Measurements from ENCODE around the gene SNX27.
A peak's percentile ranks its signal among the peaks of the same experiment; 100 is the strongest.
"Not testable (repeated sequence)": the region's sequence is repeated elsewhere in the genome, so short reads cannot be mapped to it uniquely, and the experiment has no call there.

Gene SNX27

GRCh38 chr1:151641229-151641628 lies 29.4 kb downstream of the SNX27 start:
- Histone ChIP-seq H3K27me3 (no peaks in the 10 kb centered on the region), H3K4me1 (ENCODE audit: control insufficient read depth in 1 of 2, insufficient read depth in 1 of 2, low read depth in 1 of 2, low read length in 1 of 2) (peaks cover 0 to 10% of the 10 kb centered on the region in 2 experiments), H3K36me3 (peaks cover 18% of the 10 kb centered on the region), H3K27ac (peak overlapping the region; percentile 37), H3K9me3 (no peaks in the 10 kb centered on the region), H3K4me3 (ENCODE audit: low read depth in 1 of 2, low read length in 1 of 2) (no peak overlapping the region)
- TF ChIP-seq CTCF (IDR thresholded peaks at IDR 0.05) = no peak

GRCh38 chr1:151643085-151643484 lies 31.2 kb downstream of the SNX27 start:
- not testable (repeated sequence) for H3K9me3 ChIP-seq; H3K4me3 ChIP-seq (ENCODE audit: low read depth in 1 of 2, low read length in 1 of 2); H3K27me3 ChIP-seq; H3K4me1 ChIP-seq (ENCODE audit: control insufficient read depth in 1 of 2, insufficient read depth in 1 of 2, low read depth in 1 of 2, low read length in 1 of 2); H3K27ac ChIP-seq
- H3K36me3 ChIP-seq = peaks cover 20% of the 10 kb centered on the region

GRCh38 chr1:151644001-151644400 lies 32.2 kb downstream of the SNX27 start:
- Histone ChIP-seq H3K27ac (no peak overlapping the region), H3K9me3 (no peaks in the 10 kb centered on the region), H3K27me3 (no peaks in the 10 kb centered on the region), H3K4me1 (ENCODE audit: control insufficient read depth in 1 of 2, insufficient read depth in 1 of 2, low read depth in 1 of 2, low read length in 1 of 2) (peaks cover 0 to 3% of the 10 kb centered on the region in 2 experiments), H3K4me3 (ENCODE audit: low read depth in 1 of 2, low read length in 1 of 2) (no peak overlapping the region), H3K36me3 (peaks cover 23% of the 10 kb centered on the region)
- no peak for TF ChIP-seq CTCF (IDR thresholded peaks at IDR 0.05)

GRCh38 chr1:151653397-151653796 lies 41.5 kb downstream of the SNX27 start:
- no peak for TF ChIP-seq CTCF (IDR thresholded peaks at IDR 0.05)
- Histone ChIP-seq H3K27ac (peak overlapping the region; percentile 90), H3K36me3 (peaks cover 15% of the 10 kb centered on the region), H3K4me3 (ENCODE audit: low read depth in 1 of 2, low read length in 1 of 2) (peak overlapping the region in 1 of 2 experiments; percentile 47), H3K9me3 (no peaks in the 10 kb centered on the region), H3K4me1 (ENCODE audit: control insufficient read depth in 1 of 2, insufficient read depth in 1 of 2, low read depth in 1 of 2, low read length in 1 of 2) (peaks cover 42 to 43% of the 10 kb centered on the region in 2 experiments), H3K27me3 (no peaks in the 10 kb centered on the region)

- H3K27ac ChIP-seq = peak overlapping the region; percentile 90
- TF ChIP-seq CTCF (IDR thresholded peaks at IDR 0.05) = no peak
- no peaks in the 10 kb centered on the region for H3K9me3 ChIP-seq
Observed at GRCh38 chr1:151655371-151655770, 43.5 kb downstream of the SNX27 start.

GRCh38 chr1:151661751-151662150 lies 49.9 kb downstream of the SNX27 start:
- H3K27ac ChIP-seq = peak overlapping the region; percentile 93
- peak overlapping the region; percentile 46 to 51 for H3K4me3 ChIP-seq (ENCODE audit: low read depth in 1 of 2, low read length in 1 of 2)
- no peak for TF ChIP-seq CTCF (IDR thresholded peaks at IDR 0.05)
- no peaks in the 10 kb centered on the region for H3K9me3 ChIP-seq
- H3K4me1 ChIP-seq (ENCODE audit: control insufficient read depth in 1 of 2, insufficient read depth in 1 of 2, low read depth in 1 of 2, low read length in 1 of 2) = peaks cover 42 to 50% of the 10 kb centered on the region in 2 experiments
- H3K27me3 ChIP-seq = no peaks in the 10 kb centered on the region
- peaks cover 34% of the 10 kb centered on the region for H3K36me3 ChIP-seq

More at GRCh38 chr1:151655371-151655770, 43.5 kb downstream of the SNX27 start:
- Histone ChIP-seq H3K4me3 (ENCODE audit: low read depth in 1 of 2, low read length in 1 of 2) (peak overlapping the region in 1 of 2 experiments; percentile 47), H3K27me3 (no peaks in the 10 kb centered on the region), H3K4me1 (ENCODE audit: control insufficient read depth in 1 of 2, insufficient read depth in 1 of 2, low read depth in 1 of 2, low read length in 1 of 2) (peaks cover 49 to 50% of the 10 kb centered on the region in 2 experiments), H3K36me3 (peaks cover 29% of the 10 kb centered on the region)

Measured in neutrophil (primary cell).